Measurements from ENCODE around the gene CREB5.

The CREB5 gene

GRCh38 chr7:28638914-28639313 lies 226.6 kb downstream of the CREB5 start:
- peaks cover 21% of the 10 kb centered on the region for H3K4me1 ChIP-seq (ENCODE audit: insufficient read depth, low read length)
- no peaks in the 10 kb centered on the region for H3K9me3 ChIP-seq (ENCODE audit: control insufficient read depth, insufficient read depth, low read length)
- H3K9ac ChIP-seq (ENCODE audit: low read depth, low read length): no peak overlapping the region
- no peaks in the 10 kb centered on the region for H3K36me3 ChIP-seq (ENCODE audit: insufficient read depth, low read length)

- H3K9ac ChIP-seq (ENCODE audit: low read depth, low read length): no peak overlapping the region
- peaks cover 25% of the 10 kb centered on the region for H3K4me1 ChIP-seq (ENCODE audit: insufficient read depth, low read length)
- no peaks in the 10 kb centered on the region for H3K36me3 ChIP-seq (ENCODE audit: insufficient read depth, low read length)
- H3K9me3 ChIP-seq (ENCODE audit: control insufficient read depth, insufficient read depth, low read length): no peaks in the 10 kb centered on the region
These were observed 227.7 kb downstream of the CREB5 start for GRCh38 chr7:28640001-28640400.

GRCh38 chr7:28641752-28642545 lies 229.6 kb downstream of the CREB5 start:
- no peaks in the 10 kb centered on the region for H3K36me3 ChIP-seq (ENCODE audit: insufficient read depth, low read length)
- H3K9ac ChIP-seq (ENCODE audit: low read depth, low read length): no peak overlapping the region
- H3K4me1 ChIP-seq (ENCODE audit: insufficient read depth, low read length): peaks cover 25% of the 10 kb centered on the region
- H3K9me3 ChIP-seq (ENCODE audit: control insufficient read depth, insufficient read depth, low read length): no peaks in the 10 kb centered on the region

- H3K36me3 ChIP-seq (ENCODE audit: insufficient read depth, low read length): no peaks in the 10 kb centered on the region
- peaks cover 25% of the 10 kb centered on the region for H3K4me1 ChIP-seq (ENCODE audit: insufficient read depth, low read length)
- no peak overlapping the region for H3K9ac ChIP-seq (ENCODE audit: low read depth, low read length)
- H3K9me3 ChIP-seq (ENCODE audit: control insufficient read depth, insufficient read depth, low read length): no peaks in the 10 kb centered on the region
These were observed 230.9 kb downstream of the CREB5 start for GRCh38 chr7:28643188-28643569.

- H3K9ac ChIP-seq (ENCODE audit: low read depth, low read length): no peak overlapping the region
- no peaks in the 10 kb centered on the region for H3K36me3 ChIP-seq (ENCODE audit: insufficient read depth, low read length)
- H3K4me1 ChIP-seq (ENCODE audit: insufficient read depth, low read length): peaks cover 25% of the 10 kb centered on the region
- no peaks in the 10 kb centered on the region for H3K9me3 ChIP-seq (ENCODE audit: control insufficient read depth, insufficient read depth, low read length)
These were observed 231.4 kb downstream of the CREB5 start for GRCh38 chr7:28643584-28644340.

- H3K36me3 ChIP-seq (ENCODE audit: insufficient read depth, low read length): no peaks in the 10 kb centered on the region
- no peaks in the 10 kb centered on the region for H3K9me3 ChIP-seq (ENCODE audit: control insufficient read depth, insufficient read depth, low read length)
- peaks cover 19% of the 10 kb centered on the region for H3K4me1 ChIP-seq (ENCODE audit: insufficient read depth, low read length)
- no peak overlapping the region for H3K9ac ChIP-seq (ENCODE audit: low read depth, low read length)
These were observed 233.5 kb downstream of the CREB5 start for GRCh38 chr7:28645866-28646265.

- peaks cover 19% of the 10 kb centered on the region for H3K4me1 ChIP-seq (ENCODE audit: insufficient read depth, low read length)
- H3K9ac ChIP-seq (ENCODE audit: low read depth, low read length): no peak overlapping the region
- H3K9me3 ChIP-seq (ENCODE audit: control insufficient read depth, insufficient read depth, low read length): no peaks in the 10 kb centered on the region
- no peaks in the 10 kb centered on the region for H3K36me3 ChIP-seq (ENCODE audit: insufficient read depth, low read length)
These were observed 234.2 kb downstream of the CREB5 start for GRCh38 chr7:28646376-28647075.

- Histone ChIP-seq H3K9ac (ENCODE audit: low read depth, low read length) (no peak overlapping the region), H3K9me3 (ENCODE audit: control insufficient read depth, insufficient read depth, low read length) (no peaks in the 10 kb centered on the region), H3K36me3 (ENCODE audit: insufficient read depth, low read length) (no peaks in the 10 kb centered on the region), H3K4me1 (ENCODE audit: insufficient read depth, low read length) (peaks cover 19% of the 10 kb centered on the region)
These were observed 234.7 kb downstream of the CREB5 start for GRCh38 chr7:28647076-28647421.

GRCh38 chr7:28649189-28649588 lies 236.9 kb downstream of the CREB5 start:
- Histone ChIP-seq H3K36me3 (ENCODE audit: insufficient read depth, low read length) (no peaks in the 10 kb centered on the region), H3K9ac (ENCODE audit: low read depth, low read length) (no peak overlapping the region), H3K4me1 (ENCODE audit: insufficient read depth, low read length) (peaks cover 2% of the 10 kb centered on the region), H3K9me3 (ENCODE audit: control insufficient read depth, insufficient read depth, low read length) (no peaks in the 10 kb centered on the region)

GRCh38 chr7:28649811-28650210 lies 237.5 kb downstream of the CREB5 start:
- Histone ChIP-seq H3K9me3 (ENCODE audit: control insufficient read depth, insufficient read depth, low read length) (no peaks in the 10 kb centered on the region), H3K9ac (ENCODE audit: low read depth, low read length) (no peak overlapping the region), H3K4me1 (ENCODE audit: insufficient read depth, low read length) (no peaks in the 10 kb centered on the region), H3K36me3 (ENCODE audit: insufficient read depth, low read length) (no peaks in the 10 kb centered on the region)

GRCh38 chr7:28654110-28654509 lies 241.8 kb downstream of the CREB5 start:
- 0 out of 2 replicates have a peak, but pooled peaks cover 3% of the 10 kb centered on the region for H3K4me1 ChIP-seq (ENCODE audit: insufficient read depth, low read length)
- peaks cover 5% of the 10 kb centered on the region; the same call in 1 of the 2 replicates for H3K9me3 ChIP-seq (ENCODE audit: control insufficient read depth, insufficient read depth, low read length)
- no peaks in the 10 kb centered on the region for H3K36me3 ChIP-seq (ENCODE audit: insufficient read depth, low read length)
- no peak overlapping the region for H3K9ac ChIP-seq (ENCODE audit: low read depth, low read length)

- no peak overlapping the region for H3K9ac ChIP-seq (ENCODE audit: low read depth, low read length)
- H3K9me3 ChIP-seq (ENCODE audit: control insufficient read depth, insufficient read depth, low read length): peaks cover 8% of the 10 kb centered on the region; the same call in 1 of the 2 replicates
- no peaks in the 10 kb centered on the region for H3K36me3 ChIP-seq (ENCODE audit: insufficient read depth, low read length)
- 0 out of 2 replicates have a peak, but pooled peaks cover 3% of the 10 kb centered on the region for H3K4me1 ChIP-seq (ENCODE audit: insufficient read depth, low read length)
These were observed 244.2 kb downstream of the CREB5 start for GRCh38 chr7:28656529-28656928.

- H3K4me1 ChIP-seq (ENCODE audit: insufficient read depth, low read length): 0 out of 2 replicates have a peak, but pooled peaks cover 3% of the 10 kb centered on the region
- peaks cover 8% of the 10 kb centered on the region; the same call in 1 of the 2 replicates for H3K9me3 ChIP-seq (ENCODE audit: control insufficient read depth, insufficient read depth, low read length)
- no peak overlapping the region for H3K9ac ChIP-seq (ENCODE audit: low read depth, low read length)
- H3K36me3 ChIP-seq (ENCODE audit: insufficient read depth, low read length): no peaks in the 10 kb centered on the region
These were observed 246.1 kb downstream of the CREB5 start for GRCh38 chr7:28658381-28658780.

- Histone ChIP-seq H3K9me3 (ENCODE audit: control insufficient read depth, insufficient read depth, low read length) (peaks cover 8% of the 10 kb centered on the region; the same call in 1 of the 2 replicates), H3K9ac (ENCODE audit: low read depth, low read length) (no peak overlapping the region), H3K36me3 (ENCODE audit: insufficient read depth, low read length) (no peaks in the 10 kb centered on the region), H3K4me1 (ENCODE audit: insufficient read depth, low read length) (0 out of 2 replicates have a peak, but pooled peaks cover 2% of the 10 kb centered on the region)
These were observed 247.8 kb downstream of the CREB5 start for GRCh38 chr7:28660132-28660531.
